B cell (primary cell): Measurements from ENCODE around the gene BMP2K.

Experiments used
- EZH2 ChIP-seq: IDR thresholded peaks from 2 replicates; pipeline ENCODE4 v1.6.1; 2012; ENCODE audit warnings: borderline replicate concordance, low read depth, mild to moderate bottlenecking, moderate library complexity, low read length; ENCODE audit not compliant: insufficient read depth, poor library complexity, severe bottlenecking
- TF ChIP-seq, protein P1 (sequence below): fragments of 200-600 bp; IDR thresholded peaks from one replicate; pipeline ENCODE4 v1.8.0; 2022; ENCODE audit warnings: antibody characterized with exemption, mild to moderate bottlenecking

DNA sequence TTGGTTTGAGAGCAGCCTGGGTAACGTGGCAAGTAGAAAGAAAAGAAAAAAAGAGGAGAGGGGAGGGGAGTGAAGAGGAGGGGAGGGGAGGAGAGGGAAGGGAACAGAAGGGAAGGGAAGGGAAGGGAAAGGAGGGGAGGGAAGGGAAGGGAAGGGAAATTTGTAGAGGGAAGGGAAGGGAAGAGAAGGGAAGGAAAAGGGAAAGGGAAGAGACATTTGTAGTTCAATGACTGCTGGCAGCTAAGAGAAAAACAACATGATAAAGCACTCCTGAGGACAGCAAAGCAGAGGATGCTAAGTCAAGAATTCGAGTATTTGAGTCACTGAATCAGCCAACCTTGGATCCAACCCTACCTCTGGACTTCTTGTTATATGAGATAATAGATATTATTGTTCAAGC, 38.2 kb upstream of the BMP2K start:
- TF ChIP-seq, protein P1, sequence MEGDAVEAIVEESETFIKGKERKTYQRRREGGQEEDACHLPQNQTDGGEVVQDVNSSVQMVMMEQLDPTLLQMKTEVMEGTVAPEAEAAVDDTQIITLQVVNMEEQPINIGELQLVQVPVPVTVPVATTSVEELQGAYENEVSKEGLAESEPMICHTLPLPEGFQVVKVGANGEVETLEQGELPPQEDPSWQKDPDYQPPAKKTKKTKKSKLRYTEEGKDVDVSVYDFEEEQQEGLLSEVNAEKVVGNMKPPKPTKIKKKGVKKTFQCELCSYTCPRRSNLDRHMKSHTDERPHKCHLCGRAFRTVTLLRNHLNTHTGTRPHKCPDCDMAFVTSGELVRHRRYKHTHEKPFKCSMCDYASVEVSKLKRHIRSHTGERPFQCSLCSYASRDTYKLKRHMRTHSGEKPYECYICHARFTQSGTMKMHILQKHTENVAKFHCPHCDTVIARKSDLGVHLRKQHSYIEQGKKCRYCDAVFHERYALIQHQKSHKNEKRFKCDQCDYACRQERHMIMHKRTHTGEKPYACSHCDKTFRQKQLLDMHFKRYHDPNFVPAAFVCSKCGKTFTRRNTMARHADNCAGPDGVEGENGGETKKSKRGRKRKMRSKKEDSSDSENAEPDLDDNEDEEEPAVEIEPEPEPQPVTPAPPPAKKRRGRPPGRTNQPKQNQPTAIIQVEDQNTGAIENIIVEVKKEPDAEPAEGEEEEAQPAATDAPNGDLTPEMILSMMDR: no peak
- no peak for TF ChIP-seq EZH2
